HEK293 (cell line): ENCODE data around the gene PRR35.

Experiments
- CTCF ChIA-PET: fragments of 350-600 bp; formaldehyde crosslinking; extraction: SDS; loops from one replicate; lab custom pipeline; 2021; ENCODE audit warnings: antibody characterized with exemption; lab: Yijun Ruan, JAX
- POLR2A ChIA-PET: fragments of 300-600 bp; formaldehyde crosslinking; extraction: SDS; loops from one replicate; lab custom pipeline; 2020; ENCODE audit warnings: antibody characterized with exemption, inconsistent platforms; lab: Yijun Ruan, JAX
- H3K27ac ChIP-seq: fragments of 200-500 bp; sonication (Bioruptor generic); 2 replicates; pipeline ENCODE4 v1.5.1; 2014; ENCODE audit warnings: low read depth, low read length, control low read depth, inconsistent platforms; ENCODE audit errors: extremely low read depth
- H3K36me3 ChIP-seq, 2 experiments: fragments of 200-500 bp in 1 of 2; sonication (Bioruptor generic) in 1 of 2; 1 replicate in 1 of 2; 2 replicates in 1 of 2; pipeline ENCODE4 v1.5.1; 2014 to 2017; ENCODE audit warnings: inconsistent platforms in 2 of 2, low read length in 2 of 2; ENCODE audit not compliant: control insufficient read depth in 2 of 2, insufficient read depth in 1 of 2
- H3K4me1 ChIP-seq: fragments of 200-500 bp; sonication (Bioruptor generic); 2 replicates; pipeline ENCODE4 v1.5.1; 2014; ENCODE audit warnings: mild to moderate bottlenecking, low read length, inconsistent platforms; ENCODE audit not compliant: control insufficient read depth, insufficient read depth
- H3K4me3 ChIP-seq: 2 replicates; pipeline ENCODE4 v1.5.1; 2011; ENCODE audit warnings: low read depth, mild to moderate bottlenecking, control low read depth, low read length, moderate library complexity
- H3K9me3 ChIP-seq: fragments of 200-500 bp; sonication (Bioruptor generic); 2 replicates; pipeline ENCODE4 v1.5.1; 2014; ENCODE audit warnings: low read depth, low read length, inconsistent platforms; ENCODE audit not compliant: control insufficient read depth, insufficient read depth
- ATF2 ChIP-seq: fragments of 450-650 bp; formaldehyde crosslinking; IDR thresholded peaks from 2 replicates; pipeline ENCODE4 v1.5.1; 2016; ENCODE audit warnings: missing biosample characterization, missing genetic modification characterization, low read depth
- BCL11A ChIP-seq: fragments of 450-650 bp; formaldehyde crosslinking; IDR thresholded peaks from 2 replicates; pipeline ENCODE4 v1.5.1; 2016; ENCODE audit warnings: low read depth, missing biosample characterization, missing genetic modification characterization
- BCL11B ChIP-seq: fragments of 450-650 bp; formaldehyde crosslinking; IDR thresholded peaks from 2 replicates; pipeline ENCODE4 v1.5.1; 2016; ENCODE audit warnings: low read depth, missing biosample characterization, missing genetic modification characterization
- GFI1B ChIP-seq: fragments of 450-650 bp; formaldehyde crosslinking; IDR thresholded peaks from 2 replicates; pipeline ENCODE4 v1.5.1; 2016; ENCODE audit warnings: missing biosample characterization, missing genetic modification characterization
- GLIS1 ChIP-seq: fragments of 450-650 bp; formaldehyde crosslinking; IDR thresholded peaks from 2 replicates; pipeline ENCODE4 v1.5.1; 2016; ENCODE audit warnings: missing biosample characterization, missing genetic modification characterization
- KLF10 ChIP-seq: fragments of 450-650 bp; IDR thresholded peaks from 2 replicates; pipeline ENCODE4 v1.5.1; 2018; ENCODE audit warnings: missing biosample characterization, mild to moderate bottlenecking, missing genetic modification characterization
- KLF8 ChIP-seq: fragments of 450-650 bp; formaldehyde crosslinking; IDR thresholded peaks from 2 replicates; pipeline ENCODE4 v1.5.1; 2016; ENCODE audit warnings: missing biosample characterization, missing genetic modification characterization
- PATZ1 ChIP-seq: fragments of 450-650 bp; formaldehyde crosslinking; IDR thresholded peaks from 2 replicates; pipeline ENCODE4 v1.5.1; 2016; ENCODE audit warnings: missing biosample characterization, missing genetic modification characterization
- REPIN1 ChIP-seq: fragments of 450-650 bp; formaldehyde crosslinking; IDR thresholded peaks from 2 replicates; pipeline ENCODE4 v1.5.1; 2017; ENCODE audit warnings: missing biosample characterization, missing genetic modification characterization, low read depth
- ZIC2 ChIP-seq: fragments of 450-650 bp; formaldehyde crosslinking; IDR thresholded peaks from 2 replicates; pipeline ENCODE4 v1.5.1; 2016; ENCODE audit warnings: missing biosample characterization, missing genetic modification characterization
- ZNF132 ChIP-seq: fragments of 450-650 bp; formaldehyde crosslinking; IDR thresholded peaks from 2 replicates; pipeline ENCODE4 v1.5.1; 2017; ENCODE audit warnings: missing biosample characterization, missing genetic modification characterization, borderline replicate concordance
- ZNF140 ChIP-seq: fragments of 450-650 bp; formaldehyde crosslinking; IDR thresholded peaks from 2 replicates; pipeline ENCODE4 v1.5.1; 2016; ENCODE audit warnings: missing biosample characterization, missing genetic modification characterization
- ZNF266 ChIP-seq: fragments of 450-650 bp; formaldehyde crosslinking; IDR thresholded peaks from 2 replicates; pipeline ENCODE4 v1.5.1; 2016; ENCODE audit warnings: missing biosample characterization, missing genetic modification characterization, low read depth
- ZNF354C ChIP-seq: fragments of 450-650 bp; formaldehyde crosslinking; IDR thresholded peaks from 2 replicates; pipeline ENCODE4 v1.5.1; 2016; ENCODE audit warnings: missing biosample characterization, missing genetic modification characterization, low read depth, borderline replicate concordance
- ZNF426 ChIP-seq: fragments of 450-650 bp; formaldehyde crosslinking; IDR thresholded peaks from 2 replicates; pipeline ENCODE4 v1.5.1; 2017; ENCODE audit warnings: missing biosample characterization, missing genetic modification characterization, mild to moderate bottlenecking, inconsistent platforms, moderate library complexity
- ZNF518A ChIP-seq: fragments of 450-650 bp; formaldehyde crosslinking; conservative IDR thresholded peaks from 2 replicates; pipeline ENCODE4 v1.5.1; 2016; ENCODE audit warnings: low read depth, missing biosample characterization, missing genetic modification characterization
- ZNF549 ChIP-seq: fragments of 450-650 bp; IDR thresholded peaks from 2 replicates; pipeline ENCODE4 v1.5.1; 2018; ENCODE audit warnings: missing biosample characterization, missing genetic modification characterization, mild to moderate bottlenecking, inconsistent platforms, moderate library complexity
- ZNF585B ChIP-seq: fragments of 450-650 bp; formaldehyde crosslinking; IDR thresholded peaks from 2 replicates; pipeline ENCODE4 v1.5.1; 2016; ENCODE audit warnings: missing biosample characterization, missing genetic modification characterization

The PRR35 gene

GRCh38 chr16:556474-557173, 3.6 kb upstream of the PRR35 start (continued):
- no peak for TF ChIP-seq ZNF518A
- no peak for TF ChIP-seq KLF8 (tag by site-specific recombination)
- TF ChIP-seq GFI1B (tag by site-specific recombination): no peak
- no peak for TF ChIP-seq ZNF266
- TF ChIP-seq ZNF132 (tag by site-specific recombination): no peak
- TF ChIP-seq ZNF140 (tag by site-specific recombination): no peak

- ChIA-PET CTCF (no interaction called here), POLR2A (interaction anchor here (1.0 kb wide), 1 partner anchor 15 kb away, joined by 3 read pairs; no protein-coding TSS in a partner anchor)
- peaks cover 0 to 2% of the 10 kb centered on the region in 2 experiments; a peak in 1 of 3 replicates for H3K36me3 ChIP-seq
- TF ChIP-seq PATZ1 (tag by site-specific recombination) (0 out of 2 replicates have a peak, but pooled peaks have one; percentile 25), ATF2 (tag by site-specific recombination) (no peak), ZNF549 (tag by site-specific recombination) (no peak), BCL11A (tag by site-specific recombination) (no peak), REPIN1 (tag by site-specific recombination) (no peak), ZNF354C (tag by site-specific recombination) (no peak), KLF10 (tag by site-specific recombination) (no peak), ZNF426 (no peak), BCL11B (tag by site-specific recombination) (peak; percentile 9; the same call in 1 of the 2 replicates), ZNF585B (no peak), GLIS1 (tag by site-specific recombination) (no peak), ZIC2 (peak; percentile 80)
- TF ChIP-seq, all 188 proteins: peak for 3
- no peak overlapping the region for H3K27ac ChIP-seq
- H3K4me1 ChIP-seq: no peaks in the 10 kb centered on the region; the same call in 1 of the 2 replicates
- no peak overlapping the region for H3K4me3 ChIP-seq
- no peaks in the 10 kb centered on the region for H3K9me3 ChIP-seq
Observed at GRCh38 chr16:557463-558297, 2.5 kb upstream of the PRR35 start.
